NB4 (cell line): Measurements from ENCODE around the gene OAF.

Experiments used
- TF ChIP-seq, protein P1 (sequence below): IDR thresholded peaks from one replicate; pipeline ENCODE4 v1.5.1; 2012; ENCODE audit warnings: low read depth, low read length
- TF ChIP-seq, protein P2 (sequence below): IDR thresholded peaks from 2 replicates; pipeline ENCODE4 v1.6.1; 2011; ENCODE audit warnings: low read depth, low read length

DNA sequence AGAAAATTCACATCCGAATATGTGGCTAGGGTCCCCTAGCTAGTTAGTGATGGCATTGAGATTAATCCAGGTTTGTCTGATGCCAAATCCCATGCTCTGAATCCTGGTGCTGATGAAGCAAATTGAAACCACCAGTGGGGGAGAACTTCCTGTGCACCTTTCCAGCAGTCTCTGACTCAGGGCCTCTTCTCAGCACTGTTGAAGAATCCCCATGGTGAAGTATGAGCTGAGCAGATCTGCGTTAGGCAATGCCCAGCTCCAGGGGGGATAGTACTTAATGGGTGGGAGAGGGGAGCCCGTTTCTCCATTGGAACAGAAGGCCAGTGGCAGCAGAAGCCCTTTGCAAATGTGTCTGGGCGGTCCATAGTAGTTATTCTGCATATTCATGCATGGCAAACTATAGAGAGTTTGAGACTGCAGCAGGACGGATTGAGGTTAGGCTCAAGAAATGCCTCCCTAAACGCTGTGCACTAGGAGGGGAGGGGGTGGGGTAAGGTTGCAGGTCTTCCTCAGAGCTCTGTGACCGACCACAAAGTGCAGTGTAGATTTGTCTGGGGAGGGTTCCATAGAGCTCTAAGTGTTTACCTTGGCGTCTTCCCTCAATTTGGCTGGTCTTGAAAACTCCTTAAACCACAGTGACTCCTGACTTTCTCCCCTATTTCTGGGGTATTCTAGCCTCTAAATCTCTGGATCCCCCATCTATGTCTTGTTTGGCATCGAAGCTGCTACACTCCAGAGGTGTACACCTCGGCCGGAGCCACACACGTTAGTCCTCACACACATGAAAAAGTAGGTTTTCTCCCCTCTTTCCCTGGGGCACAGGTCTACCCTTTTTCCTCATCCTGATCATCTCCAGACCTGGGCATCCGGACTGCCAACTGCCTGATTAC, 33.9 kb downstream of the OAF start:
- TF ChIP-seq, protein P1, sequence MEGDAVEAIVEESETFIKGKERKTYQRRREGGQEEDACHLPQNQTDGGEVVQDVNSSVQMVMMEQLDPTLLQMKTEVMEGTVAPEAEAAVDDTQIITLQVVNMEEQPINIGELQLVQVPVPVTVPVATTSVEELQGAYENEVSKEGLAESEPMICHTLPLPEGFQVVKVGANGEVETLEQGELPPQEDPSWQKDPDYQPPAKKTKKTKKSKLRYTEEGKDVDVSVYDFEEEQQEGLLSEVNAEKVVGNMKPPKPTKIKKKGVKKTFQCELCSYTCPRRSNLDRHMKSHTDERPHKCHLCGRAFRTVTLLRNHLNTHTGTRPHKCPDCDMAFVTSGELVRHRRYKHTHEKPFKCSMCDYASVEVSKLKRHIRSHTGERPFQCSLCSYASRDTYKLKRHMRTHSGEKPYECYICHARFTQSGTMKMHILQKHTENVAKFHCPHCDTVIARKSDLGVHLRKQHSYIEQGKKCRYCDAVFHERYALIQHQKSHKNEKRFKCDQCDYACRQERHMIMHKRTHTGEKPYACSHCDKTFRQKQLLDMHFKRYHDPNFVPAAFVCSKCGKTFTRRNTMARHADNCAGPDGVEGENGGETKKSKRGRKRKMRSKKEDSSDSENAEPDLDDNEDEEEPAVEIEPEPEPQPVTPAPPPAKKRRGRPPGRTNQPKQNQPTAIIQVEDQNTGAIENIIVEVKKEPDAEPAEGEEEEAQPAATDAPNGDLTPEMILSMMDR = no peak
- TF ChIP-seq, protein P2, sequence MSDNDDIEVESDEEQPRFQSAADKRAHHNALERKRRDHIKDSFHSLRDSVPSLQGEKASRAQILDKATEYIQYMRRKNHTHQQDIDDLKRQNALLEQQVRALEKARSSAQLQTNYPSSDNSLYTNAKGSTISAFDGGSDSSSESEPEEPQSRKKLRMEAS = no peak
